PC-3 (cell line): Measurements from ENCODE around the gene SYNPO. TPM values are rescaled to one million over a fixed set of nuclear protein-coding genes. Genes with fewer than 3 reads are reported as not detected.

ENCODE experiments used
- ATAC-seq: fragments of 200-7000 bp; cut with Tn5 transposase; 2 replicates; pipeline ENCODE4 v1.9.1; 2020; ENCODE audit warnings: mild to moderate bottlenecking, moderate library complexity
- BruUV-seq: library from RNA; stranded (reverse); fragments of 400-500 nt; replicated peaks from 2 replicates; lab custom pipeline; 2021; lab: Mats Ljungman, UMichigan
- CTCF ChIA-PET: fragments of 300-600 bp; sonication (Branson Sonifier 250); formaldehyde crosslinking; loops from one replicate; lab custom pipeline; 2022; ENCODE audit warnings: antibody characterized with exemption; lab: Charles Lee
- POLR2A ChIA-PET: fragments of 300-600 bp; sonication (Branson Sonifier 250); formaldehyde crosslinking; loops from one replicate; lab custom pipeline; 2022; ENCODE audit warnings: antibody characterized with exemption; ENCODE audit not compliant: unreplicated experiment; lab: Charles Lee
- DNase-seq: peaks from one replicate; pipeline ENCODE4 v3.0.0-alpha.2; 2015
- H2AFZ ChIP-seq: fragments of 300-600 bp; sonication (generic); 2 replicates; pipeline ENCODE4 v1.6.0; 2016; ENCODE audit warnings: antibody characterized with exemption, low read length
- H3F3A ChIP-seq: fragments of 300-600 bp; sonication (generic); one replicate; pipeline ENCODE4 v1.6.0; 2017; ENCODE audit warnings: antibody characterized with exemption, low read length, control low read depth, mild to moderate bottlenecking; ENCODE audit not compliant: unreplicated experiment
- H3K27ac ChIP-seq: fragments of 300-600 bp; sonication (generic); 2 replicates; pipeline ENCODE4 v1.5.1; 2016; ENCODE audit warnings: mild to moderate bottlenecking, low read length
- H3K27me3 ChIP-seq: fragments of 300-600 bp; sonication (generic); 2 replicates; pipeline ENCODE4 v1.6.1; 2016; ENCODE audit warnings: low read length, mixed read lengths
- H3K36me3 ChIP-seq: fragments of 300-600 bp; sonication (generic); 2 replicates; pipeline ENCODE4 v1.6.1; 2016; ENCODE audit warnings: low read depth, mixed run types, low read length, mixed read lengths
- H3K4me1 ChIP-seq: fragments of 300-600 bp; sonication (generic); 2 replicates; pipeline ENCODE4 v1.5.1; 2016; ENCODE audit warnings: low read length; ENCODE audit not compliant: insufficient read depth
- H3K4me2 ChIP-seq: fragments of 300-600 bp; sonication (generic); 2 replicates; pipeline ENCODE4 v1.6.0; 2016; ENCODE audit warnings: low read length
- H3K4me3 ChIP-seq: fragments of 300-600 bp; sonication (generic); 2 replicates; pipeline ENCODE4 v1.5.1; 2016; ENCODE audit warnings: mild to moderate bottlenecking, low read length, mixed read lengths
- H3K79me2 ChIP-seq: fragments of 300-600 bp; sonication (generic); 2 replicates; pipeline ENCODE4 v1.6.1; 2017; ENCODE audit warnings: low read length, mixed read lengths
- H3K9ac ChIP-seq: fragments of 300-600 bp; sonication (generic); 2 replicates; pipeline ENCODE4 v1.6.0; 2016; ENCODE audit warnings: mild to moderate bottlenecking, low read length
- H3K9me2 ChIP-seq: fragments of 300-600 bp; sonication (generic); replicated peaks from 2 replicates; pipeline ENCODE4 v1.6.1; 2016; ENCODE audit warnings: mixed run types, low read length, mixed read lengths
- H3K9me3 ChIP-seq: fragments of 300-600 bp; sonication (generic); 2 replicates; pipeline ENCODE4 v1.6.1; 2016; ENCODE audit warnings: low read length, mixed read lengths
- H4K20me1 ChIP-seq: fragments of 300-600 bp; sonication (generic); 2 replicates; pipeline ENCODE4 v1.6.1; 2016; ENCODE audit warnings: low read length, mixed read lengths
- EZH2 ChIP-seq: fragments of 300-600 bp; sonication (generic); IDR thresholded peaks from one replicate; pipeline ENCODE4 v1.6.1; 2017; ENCODE audit warnings: antibody characterized with exemption, mild to moderate bottlenecking, low read length; ENCODE audit not compliant: unreplicated experiment
- EZH2phosphoT487 ChIP-seq: fragments of 300-600 bp; sonication (generic); IDR thresholded peaks from 2 replicates; pipeline ENCODE4 v1.6.1; 2018; ENCODE audit warnings: mild to moderate bottlenecking, antibody characterized with exemption, low read length, borderline replicate concordance
- intact Hi-C: fragments of 100-400 bp; cut with micrococcal nuclease; formaldehyde crosslinking; loops from 2 replicates; pipeline ENCODE4 v1.9.0; 2023
- total RNA-seq: library from RNA; depleted of rRNA; stranded (reverse); fragments of >200 nt; gene quantifications from 2 replicates; pipeline ENCODE4 v1.2.3, GENCODE V29; 2014
- TF ChIP-seq, protein P1 (sequence below): fragments of 300-600 bp; sonication (generic); conservative IDR thresholded peaks from 2 replicates; pipeline ENCODE4 v1.5.1; 2017; ENCODE audit warnings: antibody characterized with exemption, low read depth, mild to moderate bottlenecking, low read length

Gene SYNPO
- total RNA-seq, 1 experiment from 2014 or later: 5.3 TPM

DNA sequence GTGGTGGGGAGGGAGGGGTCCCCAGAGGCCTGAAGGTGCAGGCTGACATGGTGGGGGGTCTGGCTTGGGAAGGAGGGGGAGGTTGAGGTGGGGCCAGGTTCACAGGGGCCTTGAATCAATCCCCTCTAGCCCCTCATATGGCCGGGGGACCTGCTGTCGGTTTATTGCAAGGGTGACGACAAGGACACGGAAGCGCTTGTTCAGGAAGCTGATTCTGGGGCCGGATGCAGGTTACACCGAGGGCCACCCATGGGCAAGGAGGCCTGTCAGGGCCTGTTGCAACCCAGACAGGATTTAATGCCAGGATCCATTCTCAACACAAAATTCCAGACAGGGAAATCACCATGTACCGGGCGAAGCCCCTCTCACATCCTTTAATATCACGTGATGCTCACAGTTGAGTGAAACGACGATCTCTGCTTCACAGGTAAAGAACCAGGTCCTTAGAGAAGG is 41.6 kb upstream of the SYNPO start:
- H3K9ac ChIP-seq: no peak overlapping the region
- H3K4me2 ChIP-seq: no peak overlapping the region

DNA sequence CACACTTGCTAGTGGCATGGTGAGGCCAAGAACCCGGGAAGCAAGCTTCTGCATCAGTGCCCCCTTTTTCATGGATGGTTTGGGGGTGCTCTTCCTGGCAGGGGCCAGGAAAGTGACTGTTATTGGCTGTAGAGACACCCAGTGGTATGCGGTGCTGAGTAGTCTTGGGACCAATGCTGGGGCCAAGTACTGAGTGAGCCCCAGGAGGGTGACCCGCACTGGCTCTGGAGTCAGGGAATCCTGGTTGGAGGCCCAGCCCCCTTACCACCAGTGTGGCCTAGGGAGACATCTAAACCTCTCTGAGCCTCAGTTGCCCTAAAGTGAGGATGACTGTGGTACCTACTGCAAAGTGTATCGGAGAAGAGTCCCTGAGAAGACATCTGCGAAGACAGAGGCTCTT is 41.2 kb upstream of the SYNPO start:
- Histone ChIP-seq H3K27me3 (no peaks in the 10 kb centered on the region), H3K27ac (no peak overlapping the region), H2AFZ (no peak overlapping the region), H3K36me3 (no peaks in the 10 kb centered on the region), H4K20me1 (no peaks in the 10 kb centered on the region), H3K9me3 (no peaks in the 10 kb centered on the region), H3K4me1 (peaks cover 5% of the 10 kb centered on the region; the same call in 1 of the 2 replicates), H3K9me2 (no peaks in the 10 kb centered on the region), H3F3A (no peaks in the 10 kb centered on the region), H3K4me2 (no peak overlapping the region), H3K79me2 (no peaks in the 10 kb centered on the region), H3K4me3 (no peak overlapping the region), H3K9ac (no peak overlapping the region)
- TF ChIP-seq EZH2 (no peak), EZH2phosphoT487 (no peak)
- TF ChIP-seq, protein P1, sequence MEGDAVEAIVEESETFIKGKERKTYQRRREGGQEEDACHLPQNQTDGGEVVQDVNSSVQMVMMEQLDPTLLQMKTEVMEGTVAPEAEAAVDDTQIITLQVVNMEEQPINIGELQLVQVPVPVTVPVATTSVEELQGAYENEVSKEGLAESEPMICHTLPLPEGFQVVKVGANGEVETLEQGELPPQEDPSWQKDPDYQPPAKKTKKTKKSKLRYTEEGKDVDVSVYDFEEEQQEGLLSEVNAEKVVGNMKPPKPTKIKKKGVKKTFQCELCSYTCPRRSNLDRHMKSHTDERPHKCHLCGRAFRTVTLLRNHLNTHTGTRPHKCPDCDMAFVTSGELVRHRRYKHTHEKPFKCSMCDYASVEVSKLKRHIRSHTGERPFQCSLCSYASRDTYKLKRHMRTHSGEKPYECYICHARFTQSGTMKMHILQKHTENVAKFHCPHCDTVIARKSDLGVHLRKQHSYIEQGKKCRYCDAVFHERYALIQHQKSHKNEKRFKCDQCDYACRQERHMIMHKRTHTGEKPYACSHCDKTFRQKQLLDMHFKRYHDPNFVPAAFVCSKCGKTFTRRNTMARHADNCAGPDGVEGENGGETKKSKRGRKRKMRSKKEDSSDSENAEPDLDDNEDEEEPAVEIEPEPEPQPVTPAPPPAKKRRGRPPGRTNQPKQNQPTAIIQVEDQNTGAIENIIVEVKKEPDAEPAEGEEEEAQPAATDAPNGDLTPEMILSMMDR: no peak
- DNase-seq (no peak), ATAC-seq (no peak)
- BruUV-seq: no TSS peak
- intact Hi-C loops: no loop called here
- ChIA-PET CTCF (interaction anchor here (0.6 kb wide), 1 partner anchor 682 kb away, joined by 3 read pairs; no protein-coding TSS in a partner anchor), POLR2A (no interaction called here)

More for the DNA sequence above, 41.6 kb upstream of the SYNPO start:
- H4K20me1 ChIP-seq: no peaks in the 10 kb centered on the region
- no TSS peak for BruUV-seq
- no peak overlapping the region for H2AFZ ChIP-seq
- DNase-seq (no peak), ATAC-seq (no peak)
- peaks cover 5% of the 10 kb centered on the region; the same call in 1 of the 2 replicates for H3K4me1 ChIP-seq
- CTCF ChIA-PET: no interaction called here
- H3K27me3 ChIP-seq: no peaks in the 10 kb centered on the region
- no peak overlapping the region for H3K27ac ChIP-seq
- POLR2A ChIA-PET: no interaction called here
- no peak overlapping the region for H3K4me3 ChIP-seq
- H3K36me3 ChIP-seq: no peaks in the 10 kb centered on the region
- no peaks in the 10 kb centered on the region for H3K79me2 ChIP-seq
- intact Hi-C loops: no loop called here
- H3K9me2 ChIP-seq: no peaks in the 10 kb centered on the region
- H3K9me3 ChIP-seq: no peaks in the 10 kb centered on the region
- TF ChIP-seq EZH2: no peak
- TF ChIP-seq EZH2phosphoT487: no peak
- TF ChIP-seq, protein P1: no peak
- H3F3A ChIP-seq: no peaks in the 10 kb centered on the region

DNA sequence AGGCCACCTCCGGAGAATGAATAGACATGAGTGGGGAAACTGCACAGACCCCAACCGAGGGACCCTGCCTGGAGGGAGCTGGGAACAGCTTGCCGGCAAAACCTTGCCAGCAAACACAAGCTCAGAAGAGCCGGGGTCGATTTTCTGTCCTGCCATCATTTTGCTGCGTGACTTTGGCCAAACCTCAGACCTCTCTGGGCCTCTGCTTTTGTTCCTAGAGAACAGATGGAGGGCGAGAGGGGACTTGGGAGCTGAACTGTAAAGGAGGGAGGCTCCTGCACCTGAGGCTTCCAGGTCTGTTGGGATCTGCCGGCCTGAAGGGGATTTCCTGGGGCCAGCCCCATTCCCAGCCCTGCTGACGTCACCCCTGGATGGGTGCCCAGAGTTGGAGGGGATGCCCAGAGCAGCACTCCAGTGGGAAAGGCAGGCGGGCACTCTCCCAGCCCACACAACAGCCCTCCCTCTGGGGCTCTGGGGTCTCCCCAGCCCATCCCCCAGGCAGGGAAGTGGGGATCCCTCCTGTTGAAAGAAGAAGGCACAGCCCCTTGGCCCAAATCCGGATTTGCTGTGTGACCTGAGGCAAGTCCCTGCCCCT is 40.4 kb upstream of the SYNPO start:
- H3K4me1 ChIP-seq: peaks cover 5% of the 10 kb centered on the region; the same call in 1 of the 2 replicates
- H3K9me3 ChIP-seq: no peaks in the 10 kb centered on the region
- H3K9ac ChIP-seq: no peak overlapping the region
- DNase-seq (peak; percentile 65), ATAC-seq (peak; percentile 56; the same call in 1 of the 2 replicates)
- no peaks in the 10 kb centered on the region for H3F3A ChIP-seq
- no peak overlapping the region for H3K4me2 ChIP-seq
- TF ChIP-seq, protein P1: no peak
- TF ChIP-seq EZH2phosphoT487 (no peak), EZH2 (no peak)
- POLR2A ChIA-PET: no interaction called here
- CTCF ChIA-PET: interaction anchor here (0.6 kb wide), 1 partner anchor 683 kb away, joined by 3 read pairs; no protein-coding TSS in a partner anchor
- no peaks in the 10 kb centered on the region for H3K27me3 ChIP-seq
- no peak overlapping the region for H3K27ac ChIP-seq
- 0 out of 2 replicates have a peak overlapping the region, but pooled peaks have one; percentile 19 for H2AFZ ChIP-seq
- H4K20me1 ChIP-seq: no peaks in the 10 kb centered on the region
- H3K36me3 ChIP-seq: no peaks in the 10 kb centered on the region
- H3K9me2 ChIP-seq: no peaks in the 10 kb centered on the region
- no peaks in the 10 kb centered on the region for H3K79me2 ChIP-seq
- H3K4me3 ChIP-seq: no peak overlapping the region
- BruUV-seq: no TSS peak
- intact Hi-C loops: no loop called here
